OCI-LY7 (cell line): ENCODE measurements around the gene RIPK4. TPM values are rescaled to one million over a fixed set of nuclear protein-coding genes. Genes with fewer than 3 reads are reported as not detected.
"Not testable (repeated sequence)": the region's sequence is repeated elsewhere in the genome, so short reads cannot be mapped to it uniquely, and the experiment has no call there.

Experiments
- BruUV-seq: library from RNA; stranded (reverse); fragments of 400-500 nt; replicated peaks from 2 replicates; lab custom pipeline; 2021; lab: Mats Ljungman, UMichigan
- CTCF ChIA-PET: fragments of 300-600 bp; sonication (Branson Sonifier 250); formaldehyde crosslinking; loops from one replicate; lab custom pipeline; 2022; ENCODE audit warnings: antibody characterized with exemption; ENCODE audit not compliant: unreplicated experiment; lab: Charles Lee
- POLR2A ChIA-PET: fragments of 300-600 bp; sonication (Branson Sonifier 250); formaldehyde crosslinking; loops from one replicate; lab custom pipeline; 2022; ENCODE audit warnings: antibody characterized with exemption; lab: Charles Lee
- DNase-seq: peaks from one replicate; pipeline ENCODE4 v3.0.0-alpha.2; 2015; ENCODE audit warnings: low spot score
- H2AFZ ChIP-seq: fragments of 200-600 bp; sonication (generic), shearing (Covaris generic); 2 replicates; pipeline ENCODE4 v1.6.1; 2014; ENCODE audit warnings: mild to moderate bottlenecking, antibody characterized with exemption, low read length, moderate library complexity
- H3K27ac ChIP-seq: fragments of 200-600 bp; sonication (generic); 2 replicates; pipeline ENCODE4 v1.5.1; 2014; ENCODE audit warnings: mixed run types, low read depth, mild to moderate bottlenecking, moderate library complexity, low read length, inconsistent platforms; ENCODE audit not compliant: poor library complexity, severe bottlenecking
- H3K36me3 ChIP-seq: fragments of 200-600 bp; sonication (generic); 2 replicates; pipeline ENCODE4 v1.6.1; 2014; ENCODE audit warnings: mild to moderate bottlenecking, antibody characterized with exemption, low read length, moderate library complexity, mixed read lengths; ENCODE audit not compliant: insufficient read depth
- H3K4me1 ChIP-seq: fragments of 200-600 bp; sonication (generic); 2 replicates; pipeline ENCODE4 v1.5.1; 2014; ENCODE audit warnings: mild to moderate bottlenecking, low read length; ENCODE audit not compliant: insufficient read depth, poor library complexity, severe bottlenecking
- H3K4me2 ChIP-seq: fragments of 200-600 bp; sonication (generic); 2 replicates; pipeline ENCODE4 v1.6.1; 2014; ENCODE audit warnings: mild to moderate bottlenecking, low read length
- H3K4me3 ChIP-seq: fragments of 200-600 bp; sonication (generic); 2 replicates; pipeline ENCODE4 v1.5.1; 2014; ENCODE audit warnings: mild to moderate bottlenecking, low read depth, low read length; ENCODE audit not compliant: poor library complexity, severe bottlenecking
- H3K79me2 ChIP-seq: fragments of 200-600 bp; sonication (generic); 2 replicates; pipeline ENCODE4 v1.6.1; 2016; ENCODE audit warnings: low read depth, mild to moderate bottlenecking, low read length, moderate library complexity, mixed read lengths; ENCODE audit not compliant: insufficient read depth
- H3K9me2 ChIP-seq: fragments of 200-600 bp; sonication (generic); 2 replicates; pipeline ENCODE4 v1.6.1; 2016; ENCODE audit warnings: mild to moderate bottlenecking, low read length, mixed read lengths; ENCODE audit not compliant: insufficient read depth
- H3K9me3 ChIP-seq: fragments of 200-600 bp; sonication (generic); 2 replicates; pipeline ENCODE4 v1.6.1; 2014; ENCODE audit warnings: mild to moderate bottlenecking, mixed run types, low read length, mixed read lengths
- H4K20me1 ChIP-seq: fragments of 200-600 bp; sonication (generic); 2 replicates; pipeline ENCODE4 v1.6.1; 2014; ENCODE audit warnings: mild to moderate bottlenecking, antibody characterized with exemption, low read length, moderate library complexity, mixed read lengths; ENCODE audit not compliant: insufficient read depth
- CTCF ChIP-seq: fragments of 200-600 bp; sonication (generic); conservative IDR thresholded peaks from 2 replicates; pipeline ENCODE4 v1.5.1; 2014; ENCODE audit warnings: mild to moderate bottlenecking, antibody characterized with exemption, low read length, moderate library complexity, mixed read lengths
- EZH2phosphoT487 ChIP-seq: fragments of 200-600 bp; sonication (generic); IDR thresholded peaks from 2 replicates; pipeline ENCODE4 v1.6.1; 2018; ENCODE audit warnings: low read depth, borderline replicate concordance, mild to moderate bottlenecking, mixed run types, antibody characterized with exemption, low read length, moderate library complexity, mixed read lengths
- intact Hi-C: fragments of 100-400 bp; cut with micrococcal nuclease; formaldehyde crosslinking; loops from one replicate; pipeline ENCODE4 v1.10.0; 2022; ENCODE audit not compliant: unreplicated experiment
- total RNA-seq, 2 experiments: library from RNA; depleted of rRNA in 1 of 2; stranded (reverse); fragments of >200 nt in 1 of 2; shearing (Covaris generic) in 1 of 2; gene quantifications; 2 replicates each; pipeline ENCODE4 v1.2.3, GENCODE V29; 2014 to 2022

RIPK4 gene
- total RNA-seq, 2 experiments from 2014 or later, result 0.08 to 0.19 TPM

DNA sequence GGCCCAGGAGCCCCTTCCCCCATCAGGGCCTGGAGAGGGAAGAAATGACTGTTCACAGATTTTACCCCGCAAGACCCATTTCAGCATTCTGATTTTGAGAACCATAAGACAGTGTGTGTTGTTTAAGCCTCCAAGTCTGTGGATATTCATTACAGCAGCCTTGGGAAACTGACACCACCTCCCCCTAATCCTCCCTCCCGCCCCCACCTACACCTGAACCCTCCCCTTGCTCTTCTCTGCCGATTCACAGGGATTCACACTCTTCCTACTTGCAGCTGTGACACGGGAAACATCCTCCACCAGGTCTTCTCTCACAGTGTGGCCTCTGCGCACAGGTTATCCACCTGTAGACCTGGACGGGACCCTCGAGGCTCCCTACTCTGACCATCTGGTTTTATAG, 50.1 kb downstream of the RIPK4 start:
- no peaks in the 10 kb centered on the region for H3K4me1 ChIP-seq
- H3K9me2 ChIP-seq, result no peaks in the 10 kb centered on the region
- BruUV-seq, result no TSS peak
- no peaks in the 10 kb centered on the region for H3K9me3 ChIP-seq
- POLR2A ChIA-PET, result no interaction called here
- no peak overlapping the region for H2AFZ ChIP-seq
- no peak for DNase-seq
- TF ChIP-seq CTCF (no peak), EZH2phosphoT487 (no peak)
- intact Hi-C loops, result no loop called here
- no peaks in the 10 kb centered on the region for H4K20me1 ChIP-seq
- H3K36me3 ChIP-seq, result no peaks in the 10 kb centered on the region
- no peak overlapping the region for H3K4me2 ChIP-seq
- no peak overlapping the region for H3K27ac ChIP-seq
- no peaks in the 10 kb centered on the region for H3K79me2 ChIP-seq
- H3K4me3 ChIP-seq, result no peak overlapping the region
- CTCF ChIA-PET, result no interaction called here

GRCh38 chr21:41715649-41716281, 51.1 kb downstream of the RIPK4 start:
- no peak for DNase-seq
- Histone ChIP-seq H3K27ac (no peak overlapping the region), H3K36me3 (no peaks in the 10 kb centered on the region), H4K20me1 (no peaks in the 10 kb centered on the region), H3K4me1 (no peaks in the 10 kb centered on the region), H3K9me2 (no peaks in the 10 kb centered on the region), H3K4me3 (no peak overlapping the region), H3K4me2 (no peak overlapping the region), H2AFZ (no peak overlapping the region), H3K9me3 (no peaks in the 10 kb centered on the region), H3K79me2 (no peaks in the 10 kb centered on the region)
- BruUV-seq, result no TSS peak
- intact Hi-C loops, result no loop called here
- TF ChIP-seq EZH2phosphoT487, result no peak
- TF ChIP-seq CTCF, result no peak
- ChIA-PET POLR2A (no interaction called here), CTCF (no interaction called here)

DNA sequence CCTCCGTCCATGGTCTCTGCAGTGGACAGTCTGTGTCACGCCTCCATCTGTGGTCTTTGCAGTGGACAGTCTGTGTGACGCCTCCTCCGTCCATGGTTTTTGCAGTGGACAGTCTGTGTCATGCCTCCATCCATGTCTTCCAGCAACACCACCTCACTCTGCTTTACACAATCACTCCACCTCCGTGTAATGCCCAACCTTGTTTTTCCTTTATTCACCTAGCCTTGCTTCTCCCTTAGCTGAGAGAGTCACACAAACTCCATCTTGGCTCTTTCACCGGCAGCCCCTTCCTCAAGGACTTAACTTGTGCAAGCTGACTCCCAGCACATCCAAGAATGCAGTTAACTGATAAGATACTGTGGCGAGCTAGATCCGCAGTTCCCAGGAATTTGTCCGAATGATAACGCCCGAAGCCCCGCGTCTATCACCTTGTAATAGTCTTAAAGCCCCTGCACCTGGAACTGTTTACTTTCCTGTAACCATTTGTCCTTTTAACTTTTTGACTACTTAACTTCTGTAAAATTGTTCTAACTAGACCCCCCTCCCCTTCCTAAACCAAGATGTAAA, 52.5 kb downstream of the RIPK4 start:
- H3K27ac ChIP-seq, BruUV-seq, H3K36me3 ChIP-seq, H3K4me2 ChIP-seq, H4K20me1 ChIP-seq, H3K79me2 ChIP-seq, intact Hi-C loops, H3K4me3 ChIP-seq, POLR2A ChIA-PET, CTCF ChIA-PET, H3K9me3 ChIP-seq, DNase-seq, H2AFZ ChIP-seq, H3K4me1 ChIP-seq, H3K9me2 ChIP-seq: not testable (repeated sequence)
